ENCODE measurements around the gene DDX56.
"Not testable (repeated sequence)": the region's sequence is repeated elsewhere in the genome, so short reads cannot be mapped to it uniquely, and the experiment has no call there.

Gene DDX56

GRCh38 chr7:44565795-44566559 lies 7.7 kb downstream of the DDX56 start:
- no peak overlapping the region for H3K4me3 ChIP-seq (ENCODE audit: low read length)
- DNase-seq (ENCODE audit: low read depth, low spot score): no peak

GRCh38 chr7:44565097-44565794 lies 8.5 kb downstream of the DDX56 start:
- DNase-seq (ENCODE audit: low read depth, low spot score): no peak
- H3K4me3 ChIP-seq (ENCODE audit: low read length): no peak overlapping the region

- no peak for DNase-seq (ENCODE audit: low read depth, low spot score)
- no peak overlapping the region for H3K4me3 ChIP-seq (ENCODE audit: low read length)
These were observed 9.1 kb downstream of the DDX56 start for GRCh38 chr7:44564606-44565005.

GRCh38 chr7:44563171-44563679 lies 10.5 kb downstream of the DDX56 start:
- DNase-seq (ENCODE audit: low read depth, low spot score): no peak
- H3K4me3 ChIP-seq (ENCODE audit: low read length): no peak overlapping the region

- DNase-seq (ENCODE audit: low read depth, low spot score); H3K4me3 ChIP-seq (ENCODE audit: low read length): not testable (repeated sequence)
These were observed 11.1 kb downstream of the DDX56 start for GRCh38 chr7:44562622-44562962.

- H3K4me3 ChIP-seq (ENCODE audit: low read length): no peak overlapping the region
- no peak for DNase-seq (ENCODE audit: low read depth, low spot score)
These were observed 11.6 kb downstream of the DDX56 start for GRCh38 chr7:44561962-44562621.

GRCh38 chr7:44561481-44561880 lies 12.2 kb downstream of the DDX56 start:
- H3K4me3 ChIP-seq (ENCODE audit: low read length): no peak overlapping the region
- DNase-seq (ENCODE audit: low read depth, low spot score): no peak

- no peak for DNase-seq (ENCODE audit: low read depth, low spot score)
These were observed 14.2 kb downstream of the DDX56 start for GRCh38 chr7:44559485-44559884.

GRCh38 chr7:44557485-44557884 lies 16.2 kb downstream of the DDX56 start:
- no peak overlapping the region for H3K4me3 ChIP-seq (ENCODE audit: low read length)
- DNase-seq (ENCODE audit: low read depth, low spot score): no peak

More at GRCh38 chr7:44559485-44559884, 14.2 kb downstream of the DDX56 start:
- no peak overlapping the region for H3K4me3 ChIP-seq (ENCODE audit: low read length)

GRCh38 chr7:44555350-44555749 lies 18.4 kb downstream of the DDX56 start:
- no peak overlapping the region for H3K4me3 ChIP-seq (ENCODE audit: low read length)
- DNase-seq (ENCODE audit: low read depth, low spot score): no peak

- H3K4me3 ChIP-seq (ENCODE audit: low read length); DNase-seq (ENCODE audit: low read depth, low spot score): not testable (repeated sequence)
These were observed 21.2 kb downstream of the DDX56 start for GRCh38 chr7:44552473-44553005.

- no peak for DNase-seq (ENCODE audit: low read depth, low spot score)
These were observed 24.3 kb downstream of the DDX56 start for GRCh38 chr7:44549457-44549856.

GRCh38 chr7:44548893-44549292 lies 24.8 kb downstream of the DDX56 start:
- no peak for DNase-seq (ENCODE audit: low read depth, low spot score)
- no peak overlapping the region for H3K4me3 ChIP-seq (ENCODE audit: low read length)

More at GRCh38 chr7:44549457-44549856, 24.3 kb downstream of the DDX56 start:
- no peak overlapping the region for H3K4me3 ChIP-seq (ENCODE audit: low read length)

GRCh38 chr7:44547536-44548231 lies 26.0 kb downstream of the DDX56 start:
- DNase-seq (ENCODE audit: low read depth, low spot score): no peak
- H3K4me3 ChIP-seq (ENCODE audit: low read length): no peak overlapping the region

- H3K4me3 ChIP-seq (ENCODE audit: low read length): no peak overlapping the region
- no peak for DNase-seq (ENCODE audit: low read depth, low spot score)
These were observed 31.7 kb downstream of the DDX56 start for GRCh38 chr7:44541876-44542610.

- DNase-seq (ENCODE audit: low read depth, low spot score): no peak
- H3K4me3 ChIP-seq (ENCODE audit: low read length): no peak within 1 kb of the TSS
These were observed 32.5 kb downstream of the DDX56 start, which contains the start of gene NPC1L1 for GRCh38 chr7:44541028-44541869. NPC1L1 (minus strand) TSS chr7:44541330; CDS start chr7:44541259, 71 bp downstream.

GRCh38 chr7:44540592-44541027 lies 33.1 kb downstream of the DDX56 start:
- H3K4me3 ChIP-seq (ENCODE audit: low read length): no peak overlapping the region

More at GRCh38 chr7:44540592-44541027, 33.1 kb downstream of the DDX56 start:
- no peak for DNase-seq (ENCODE audit: low read depth, low spot score)

Data from Jurkat, Clone E6-1 (cell line).